SKM-1 treated with dmso at 0.1 percent for 144 hours (cell line): Measurements from ENCODE around the gene CDPF1.

Experiments
- DNase-seq: peaks from one replicate; lab custom pipeline; 2025; ENCODE audit not compliant: unreplicated experiment; lab: John Stamatoyannopoulos, UW

The CDPF1 gene

GRCh38 chr22:46259374-46259773, 9.3 kb upstream of the CDPF1 start:
- no peak for DNase-seq

GRCh38 chr22:46256358-46256958, 6.4 kb upstream of the CDPF1 start:
- DNase-seq, result no peak

- DNase-seq, result no peak
These were observed 1.8 kb upstream of the CDPF1 start for GRCh38 chr22:46251816-46252380.

- no peak for DNase-seq
These were observed 1.2 kb upstream of the CDPF1 start for GRCh38 chr22:46251266-46251665.

GRCh38 chr22:46250783-46251125, 661 bp upstream of the CDPF1 start:
- no peak for DNase-seq

- no peak for DNase-seq
These were observed 2.6 kb downstream of the CDPF1 start for GRCh38 chr22:46247443-46247975.

- DNase-seq, result no peak
These were observed 3.9 kb downstream of the CDPF1 start for GRCh38 chr22:46246178-46246577.

- DNase-seq, result no peak
These were observed 4.6 kb downstream of the CDPF1 start for GRCh38 chr22:46245511-46245910.

GRCh38 chr22:46244771-46245170, 5.3 kb downstream of the CDPF1 start:
- DNase-seq, result no peak

GRCh38 chr22:46242076-46242475, 8.0 kb downstream of the CDPF1 start:
- no peak for DNase-seq

- DNase-seq, result no peak
These were observed 8.6 kb downstream of the CDPF1 start for GRCh38 chr22:46241396-46242007.

GRCh38 chr22:46240907-46241306, 9.2 kb downstream of the CDPF1 start:
- DNase-seq, result no peak

GRCh38 chr22:46240506-46240905, 9.6 kb downstream of the CDPF1 start:
- no peak for DNase-seq

- no peak for DNase-seq
These were observed 10.0 kb downstream of the CDPF1 start for GRCh38 chr22:46240073-46240472.

- no peak for DNase-seq
These were observed 10.6 kb downstream of the CDPF1 start for GRCh38 chr22:46239261-46240048.

GRCh38 chr22:46238541-46238940, 11.6 kb downstream of the CDPF1 start:
- DNase-seq, result no peak

- DNase-seq, result no peak
These were observed 12.5 kb downstream of the CDPF1 start for GRCh38 chr22:46237453-46238124.

GRCh38 chr22:46234969-46235368, 15.1 kb downstream of the CDPF1 start:
- DNase-seq, result no peak

- DNase-seq, result no peak
These were observed 16.9 kb downstream of the CDPF1 start for GRCh38 chr22:46233231-46233630.

GRCh38 chr22:46230262-46230901, 19.7 kb downstream of the CDPF1 start:
- no peak for DNase-seq

GRCh38 chr22:46229701-46230100, 20.4 kb downstream of the CDPF1 start:
- no peak for DNase-seq
